Dedifferentiated amniotic fluid mesenchymal stem cell (primary cell): ENCODE data around the gene ODF2L.

ENCODE experiments used
- DNase-seq: peaks from one replicate; pipeline ENCODE4 v3.0.0-alpha.2; 2016; ENCODE audit errors: extremely low spot score

The ODF2L gene

GRCh38 chr1:86317926-86318325, 78.2 kb downstream of the ODF2L start:
- no peak for DNase-seq

GRCh38 chr1:86305731-86306130, 90.4 kb downstream of the ODF2L start:
- DNase-seq = no peak

- no peak for DNase-seq
Measured at GRCh38 chr1:86303041-86303690, 93.0 kb downstream of the ODF2L start.
